K562 (cell line): ENCODE results near the gene ABHD12. TPM values are rescaled to one million over a fixed set of nuclear protein-coding genes. Genes with fewer than 3 reads are reported as not detected.

Experiments
- ATAC-seq: fragments of 200-7000 bp; cut with Tn5 transposase; 3 replicates; pipeline ENCODE4 v1.9.1; 2020; ENCODE audit warnings: moderate library complexity
- BruUV-seq: library from RNA; stranded (reverse); fragments of 400-500 nt; replicated peaks from 2 replicates; lab custom pipeline; 2021; lab: Mats Ljungman, UMichigan
- CTCF ChIA-PET: fragments of 300-600 bp; formaldehyde crosslinking; extraction: SDS; loops from one replicate; lab custom pipeline; 2021; ENCODE audit warnings: low intra/inter-chr PET ratio; lab: Yijun Ruan, JAX
- POLR2A ChIA-PET: fragments of 300-600, 350-650 bp; sonication (Branson Sonifier 250); formaldehyde crosslinking; extraction: SDS; loops from one replicate; lab custom pipeline; 2021; ENCODE audit warnings: antibody characterized with exemption, inconsistent platforms; lab: Yijun Ruan, JAX
- DNase-seq, 4 experiments: peaks; one replicate each; pipeline versions ENCODE4 v3.0.0 to v3.0.0-alpha.2; 2011 to 2018; ENCODE audit warnings: low spot score in 3 of 4, mixed read lengths in 3 of 4; ENCODE audit errors: extremely low read depth in 1 of 4
- FAIRE-seq: peaks from 2 replicates; lab custom pipeline; 2011; peaks lifted over from hg19 to GRCh38; lab: Jason Lieb, UNC
- H2AFZ ChIP-seq: 2 replicates; pipeline ENCODE4 v1.6.0; 2011; ENCODE audit warnings: low read depth, low read length, control low read depth, inconsistent platforms
- H3K27ac ChIP-seq: fragments of 200-600 bp; 3 replicates; pipeline ENCODE4 v1.8.0; 2011; ENCODE audit warnings: low read depth, mild to moderate bottlenecking, control low read depth, inconsistent platforms, low read length, moderate library complexity, mixed read lengths; ENCODE audit errors: extremely low read depth
- H3K27me3 ChIP-seq, 2 experiments: fragments of 300-600 bp in 1 of 2; 2 replicates in 1 of 2; 3 replicates in 1 of 2; pipeline versions ENCODE4 v1.6.0 to v1.8.0; 2011; ENCODE audit warnings: inconsistent platforms in 2 of 2, low read length in 2 of 2, mild to moderate bottlenecking in 1 of 2, mixed read lengths in 1 of 2, moderate library complexity in 1 of 2; ENCODE audit not compliant: control insufficient read depth in 2 of 2, insufficient read depth in 2 of 2
- H3K36me3 ChIP-seq: fragments of 300-600 bp; 3 replicates; pipeline ENCODE4 v1.8.0; 2011; ENCODE audit warnings: mild to moderate bottlenecking, low read length, inconsistent platforms; ENCODE audit not compliant: control insufficient read depth, insufficient read depth
- H3K4me1 ChIP-seq, 2 experiments: fragments of 200-600 bp in 1 of 2; replicated peaks in 1 of 2; 2 replicates in 1 of 2; 3 replicates in 1 of 2; pipeline versions ENCODE4 v1.5.1 to v1.8.0; 2011; ENCODE audit warnings: inconsistent platforms in 2 of 2, low read length in 2 of 2, mild to moderate bottlenecking in 1 of 2, mixed read lengths in 1 of 2, moderate library complexity in 1 of 2; ENCODE audit not compliant: control insufficient read depth in 2 of 2, insufficient read depth in 2 of 2
- H3K4me2 ChIP-seq: 2 replicates; pipeline ENCODE4 v1.6.1; 2011; ENCODE audit warnings: low read length, control low read depth, inconsistent platforms, mixed read lengths; ENCODE audit not compliant: insufficient read depth
- H3K4me3 ChIP-seq: fragments of 200-600 bp; sonication (generic), shearing (Covaris generic); 2 replicates; pipeline ENCODE4 v1.5.1; 2016; ENCODE audit warnings: control low read depth, inconsistent platforms
- H3K79me2 ChIP-seq: fragments of 200-600 bp; 3 replicates; pipeline ENCODE4 v1.8.0; 2011; ENCODE audit warnings: low read length, inconsistent platforms; ENCODE audit not compliant: control insufficient read depth, insufficient read depth
- H3K9ac ChIP-seq, 2 experiments: 2 replicates each; pipeline versions ENCODE4 v1.6.0 to v1.6.1; 2011; ENCODE audit warnings: low read depth in 2 of 2, low read length in 2 of 2, control low read depth in 1 of 2, inconsistent platforms in 1 of 2, mild to moderate bottlenecking in 1 of 2, mixed read lengths in 1 of 2; ENCODE audit not compliant: insufficient read depth in 1 of 2
- H3K9me1 ChIP-seq: one replicate; pipeline ENCODE4 v1.6.0; 2011; ENCODE audit warnings: inconsistent platforms, mild to moderate bottlenecking, low read length, moderate library complexity; ENCODE audit not compliant: control insufficient read depth, insufficient read depth
- H3K9me3 ChIP-seq: replicated peaks from 2 replicates; pipeline ENCODE4 v1.5.1; 2011; ENCODE audit warnings: low read depth, low read length, inconsistent platforms; ENCODE audit not compliant: control insufficient read depth, insufficient read depth
- H4K20me1 ChIP-seq: replicated peaks from 2 replicates; pipeline ENCODE4 v1.6.1; 2011; ENCODE audit warnings: low read length, inconsistent platforms, mixed read lengths; ENCODE audit not compliant: control insufficient read depth, insufficient read depth
- AFF4 ChIP-seq: sonication (generic); formaldehyde crosslinking; IDR thresholded peaks from 2 replicates; pipeline ENCODE4 v1.8.0; 2023; ENCODE audit warnings: mild to moderate bottlenecking, missing genetic modification reagents
- ARHGAP35 ChIP-seq: fragments of 450-650 bp; IDR thresholded peaks from 2 replicates; pipeline ENCODE4 v1.6.1; 2018; ENCODE audit not compliant: partially characterized antibody
- FOXP4 ChIP-seq: sonication (generic); formaldehyde crosslinking; IDR thresholded peaks from 2 replicates; pipeline ENCODE4 v1.8.0; 2022; ENCODE audit warnings: mild to moderate bottlenecking, missing genetic modification reagents, borderline replicate concordance
- GMEB1 ChIP-seq: fragments of 250-450 bp; sonication (Bioruptor Pico); IDR thresholded peaks from 2 replicates; pipeline ENCODE4 v1.4.0; 2020; ENCODE audit warnings: mild to moderate bottlenecking
- NFYB ChIP-seq: IDR thresholded peaks from 2 replicates; pipeline ENCODE4 v1.6.1; 2011; ENCODE audit warnings: mild to moderate bottlenecking, moderate library complexity; ENCODE audit not compliant: insufficient read length; ENCODE audit errors: extremely low read depth
- POLR3G ChIP-seq: IDR thresholded peaks from 2 replicates; pipeline ENCODE4 v1.6.1; 2011; ENCODE audit not compliant: insufficient read length, insufficient replicate concordance; ENCODE audit errors: extremely low read depth
- PRMT5 ChIP-seq: sonication (generic); formaldehyde crosslinking; IDR thresholded peaks from 2 replicates; pipeline ENCODE4 v1.5.0; 2020; ENCODE audit warnings: missing genetic modification reagents
- RBM39 ChIP-seq: fragments of 200-400 bp; formaldehyde crosslinking; optimal IDR thresholded peaks from 2 replicates; pipeline ENCODE3; 2018; ENCODE audit warnings: low read depth, low read length
- SMAD4 ChIP-seq: fragments of 250-450 bp; sonication (Bioruptor Pico); conservative IDR thresholded peaks from 2 replicates; pipeline ENCODE4 v1.8.0; 2021; ENCODE audit warnings: inconsistent platforms, mild to moderate bottlenecking, moderate library complexity
- ZNF274 ChIP-seq: IDR thresholded peaks from 2 replicates; pipeline ENCODE4 v1.6.1; 2011; ENCODE audit warnings: low read depth, mild to moderate bottlenecking, low read length, moderate library complexity, borderline replicate concordance
- ZNF778 ChIP-seq: fragments of 450-650 bp; formaldehyde crosslinking; IDR thresholded peaks from 2 replicates; pipeline ENCODE4 v1.4.0; 2020; ENCODE audit warnings: mild to moderate bottlenecking, moderate library complexity
- WGBS: fragments of 100-300 bp; shearing (Covaris generic); methylation state at CpG from one replicate; pipeline ENCODE4 v1.1.6; 2016; ENCODE audit warnings: low coverage, mixed read lengths; ENCODE audit not compliant: insufficient coverage; ENCODE audit errors: missing lambda C conversion rate; 5-methylcytosine and 5-hydroxymethylcytosine counted together
- in situ Hi-C: fragments of 300-500 bp; cut with MboI; formaldehyde crosslinking; loops from 4 replicates; pipeline ENCODE4 v1.15.0; 2018; ENCODE audit warnings: inconsistent platforms, mixed read lengths
- intact Hi-C: fragments of 100-400 bp; cut with micrococcal nuclease; formaldehyde crosslinking; loops from 2 replicates; pipeline ENCODE4 v1.14.2; 2022
- polyA plus RNA-seq, 8 experiments: library from polyadenylated mRNA; depleted of rRNA in 4 of 8; stranded (reverse) in 5 of 8; unstranded in 3 of 8; fragments of >200 nt; fragmentation: Nextera tagmentation in 2 of 8; fragmentation: Illumina TruSeq in 1 of 8; extraction: Ambion mirVana in 2 of 8; extraction: Trizol in 1 of 8; gene quantifications; 2 replicates each; pipeline versions ENCODE4 v1.2.1 to v1.2.3, GENCODE V29; 2011 to 2014; ENCODE audit warnings: inconsistent platforms in 1 of 8, missing spikeins in 1 of 8
- total RNA-seq, 7 experiments: library from RNA; depleted of rRNA in 6 of 7; stranded (reverse); fragments of >200 nt in 6 of 7; fragmentation: Illumina TruSeq in 2 of 7; extraction: Trizol in 2 of 7; gene quantifications; 2 replicates each; pipeline versions ENCODE4 v1.2.1 to v1.2.3, GENCODE V29; 2011 to 2021; ENCODE audit warnings: low replicate concordance in 1 of 7

The ABHD12 gene
- total and polyA plus RNA-seq, 9 of the 15 experiments (the other 6 are each of a cell fraction or from before 2014, with no cell fraction given) = 0.65 to 15.6 (median 9.1) TPM

GRCh38 chr20:25345721-25346120 is 44.9 kb downstream of the ABHD12 start:
- no peak overlapping the region for H3K27ac ChIP-seq
- POLR2A ChIA-PET = interaction anchor here (1.5 kb wide), 1 partner anchor 8 kb away, joined by 3 read pairs; no protein-coding TSS in a partner anchor
- WGBS = 80% methylated on average over 1 of the region's 1 CpG
- no peak for DNase-seq
- ATAC-seq = no peak
- no peak overlapping the region for H2AFZ ChIP-seq
- intact Hi-C loops = no loop called here
- H3K9me3 ChIP-seq = 0 out of 2 replicates have a peak, but pooled peaks cover 2% of the 10 kb centered on the region
- H3K27me3 ChIP-seq = no peaks in the 10 kb centered on the region
- no peaks in the 10 kb centered on the region for H3K4me1 ChIP-seq
- H3K79me2 ChIP-seq = no peaks in the 10 kb centered on the region; the same call in 2 of the 3 replicates
- CTCF ChIA-PET = no interaction called here
- no peaks in the 10 kb centered on the region for H3K36me3 ChIP-seq
- H3K4me3 ChIP-seq = no peak overlapping the region
- H4K20me1 ChIP-seq = no peaks in the 10 kb centered on the region
- no peak for FAIRE-seq
- no TSS peak for BruUV-seq
- in situ Hi-C loops = no loop called here
- no peak overlapping the region for H3K4me2 ChIP-seq
- no peaks in the 10 kb centered on the region for H3K9me1 ChIP-seq
- H3K9ac ChIP-seq = no peak overlapping the region
- no peak for TF ChIP-seq FOXP4 (CRISPR knock-in tag)
- no peak for TF ChIP-seq ZNF274
- no peak for TF ChIP-seq POLR3G
- no peak for TF ChIP-seq NFYB
- TF ChIP-seq GMEB1 (CRISPR knock-in tag) = no peak
- no peak for TF ChIP-seq ZNF778
- no peak for TF ChIP-seq AFF4 (CRISPR knock-in tag)
- TF ChIP-seq SMAD4 = no peak
- no peak for TF ChIP-seq PRMT5 (CRISPR knock-in tag)
- no peak for TF ChIP-seq RBM39
- TF ChIP-seq ARHGAP35 = no peak
